Heart right ventricle (tissue), 16 donors: ENCODE results near the gene PSMD14. TPM values are rescaled to one million over a fixed set of nuclear protein-coding genes. Genes with fewer than 3 reads are reported as not detected.

Experiments used
- ATAC-seq, 8 donors: fragments of 200-7000 bp; cut with Tn5 transposase; one replicate each; pipeline ENCODE4 v1.9.1; 2020; ENCODE audit warnings: mild to moderate bottlenecking in 8 of 8, moderate library complexity in 8 of 8, moderate number of reproducible peaks in 1 of 8
- DNase-seq, 2 donors: peaks; one replicate each; pipeline ENCODE4 v3.0.0-alpha.2; 2020
- H3K27ac ChIP-seq, 10 donors: fragments of 200-600 bp; sonication (generic) in 2 of 10; one replicate each; pipeline versions ENCODE4 v1.5.0 to v1.8.0; 2020 to 2022; ENCODE audit warnings: mild to moderate bottlenecking in 3 of 10
- H3K27me3 ChIP-seq, 7 donors: fragments of 200-600 bp; one replicate each; pipeline ENCODE4 v1.8.0; 2021 to 2022; ENCODE audit warnings: mild to moderate bottlenecking in 2 of 7
- H3K36me3 ChIP-seq, 9 donors: fragments of 200-600 bp; sonication (generic) in 1 of 9; one replicate each; pipeline versions ENCODE4 v1.5.0 to v1.8.0; 2020 to 2022; ENCODE audit warnings: mild to moderate bottlenecking in 2 of 9
- H3K4me1 ChIP-seq, 9 donors: fragments of 200-600 bp; sonication (generic) in 1 of 9; one replicate each; pipeline versions ENCODE4 v1.5.0 to v1.8.0; 2020 to 2022; ENCODE audit warnings: mild to moderate bottlenecking in 4 of 9
- H3K4me3 ChIP-seq, 10 donors: fragments of 200-600 bp; sonication (generic) in 2 of 10; one replicate each; pipeline versions ENCODE4 v1.5.0 to v1.8.0; 2020 to 2022; ENCODE audit warnings: mild to moderate bottlenecking in 7 of 10, moderate library complexity in 2 of 10
- H3K9me3 ChIP-seq, 11 donors: fragments of 200-600 bp in 10 of 11; sonication (generic) in 2 of 11; one replicate each; pipeline versions ENCODE4 v1.5.0 to v1.8.0; 2013 to 2022; ENCODE audit warnings: mild to moderate bottlenecking in 2 of 11, control low read depth in 1 of 11, moderate library complexity in 1 of 11
- CTCF ChIP-seq, 9 donors: fragments of 200-600 bp; sonication (generic) in 2 of 9; IDR thresholded peaks; one replicate each; pipeline versions ENCODE4 v1.5.0 to v1.8.0; 2021 to 2022; ENCODE audit warnings: antibody characterized with exemption in 9 of 9, mild to moderate bottlenecking in 5 of 9, moderate library complexity in 1 of 9
- WGBS, 2 donors: extraction: QIAGEN DNeasy Blood & Tissue Kit; methylation state at CpG; one replicate each; pipeline ENCODE4 v1.1.7; 2013; ENCODE audit warnings: inconsistent platforms in 1 of 2; 5-methylcytosine and 5-hydroxymethylcytosine counted together
- intact Hi-C, 10 donors: fragments of 100-400 bp; cut with DNase I; formaldehyde crosslinking; loops; one replicate each; pipeline versions ENCODE4 v1.11.1 to v1.14.2; 2022
- polyA plus RNA-seq, 2 donors: library from polyadenylated mRNA; stranded (reverse); fragments of 200-250 nt; gene quantifications; one replicate each; pipeline ENCODE4 v1.2.3, GENCODE V29; 2013
- total RNA-seq, 10 donors: library from RNA; stranded (reverse); fragmentation: NEBNext Ultra II Directional in 3 of 10; extraction: Animal tissue kit (Norgen Biotek cat#: 25700) in 3 of 10; gene quantifications; one replicate each; pipeline versions ENCODE4 v1.2.1 to v1.2.4, GENCODE V29; 2021 to 2023
- donor health status: Arrhythmogenic right ventricular cardiomyopathy.
- donor health status: ischemic (EF 13 %, LVEDD 7.1; RV severe dilation, severe dysfunction).
- donor health status: healthy with polysubstance abuse.
- donor health status: DM: no; HTN: yes; CAD: no.
- donor health status: DM: no; HTN: no; CAD: no.
- donor health status: ischemic (EF 25% LVEDD 6.9; RV normal size, moderate dysfunction).
- donor health status: ischemic (EF 25% LVEDD 5.7; RV mildly dilated, moderate dysfunction).
- donor health status: healthy.
- donor health status: DM: yes; HTN: yes; CAD: no.
- donor health status: Ischemic cardiomyopathy.
- donor health status: ischemic (EF 35%, LVEDD 5.7; RV mildly dilated, moderate dysfunction).
- donor health status: nonischemic (EF 11% LVEDD 7.7; RV severe dilation, severe dysfunction).
- donor health status: DM: yes; HTN: yes; CAD: no.
- donor health status: PGD.
- donor health status: ischemic (EF 29% LVEDD 5.4; RV normal size, mild dysfunction).
- donor health status: nonischemic (EF 23%, LVEDD 6.1; RV moderate dilation, normal function).

Gene PSMD14
- total and polyA plus RNA-seq, 12 donors: 21.6 to 66.9 (median 44.4) TPM

DNA sequence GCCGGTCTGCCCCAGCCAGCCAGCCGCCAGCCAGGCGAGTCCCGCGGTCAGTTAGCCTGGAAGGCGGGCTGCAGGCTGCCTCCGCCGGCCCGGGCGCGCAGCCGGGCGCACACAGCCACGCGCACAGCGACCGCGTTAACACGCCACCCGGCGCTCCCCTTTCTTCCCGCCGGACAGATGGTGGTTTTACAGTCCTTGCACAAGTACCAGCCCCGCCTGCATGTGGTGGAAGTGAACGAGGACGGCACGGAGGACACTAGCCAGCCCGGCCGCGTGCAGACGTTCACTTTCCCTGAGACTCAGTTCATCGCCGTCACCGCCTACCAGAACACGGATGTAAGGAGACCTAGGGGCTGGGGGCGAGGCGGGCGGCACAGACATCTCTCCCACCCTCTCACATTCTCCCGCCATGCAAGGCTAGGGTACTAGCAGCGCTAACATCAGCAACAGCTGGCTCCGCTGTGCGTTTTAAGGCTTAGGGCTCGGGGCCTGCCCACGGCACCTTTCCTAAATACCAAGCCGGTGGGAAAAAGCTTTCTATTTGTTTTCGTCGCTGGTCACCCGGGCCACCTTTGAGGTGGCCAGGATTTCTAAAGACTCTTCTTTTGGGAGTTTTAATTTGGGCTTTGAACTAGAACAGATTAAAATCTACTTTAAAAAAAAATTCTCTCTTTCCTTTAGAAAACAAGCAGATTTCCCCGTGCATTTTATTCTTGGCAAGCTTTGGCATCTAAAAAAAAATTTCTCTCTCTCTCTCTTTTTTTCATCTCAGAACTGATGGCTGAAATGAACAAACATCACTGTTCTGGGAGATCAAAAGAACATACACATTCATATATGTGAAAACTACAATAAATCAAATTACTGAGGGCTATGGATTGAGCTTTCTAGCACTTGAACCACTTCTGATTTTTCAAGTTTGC, 110.8 kb downstream of the PSMD14 start:
- Histone ChIP-seq H3K4me3 (peak overlapping the region in 3 of 10 donors; percentile 8 to 25 (median 11)), H3K4me1 (peaks cover 7 to 55% (median 41%) of the 10 kb centered on the region in 9 donors), H3K36me3 (no peaks in the 10 kb centered on the region), H3K27ac (no peak overlapping the region), H3K9me3 (no peaks in the 10 kb centered on the region), H3K27me3 (peaks cover 20 to 100% (median 99%) of the 10 kb centered on the region in 7 donors)
- WGBS, 2 donors: 2 to 5% methylated on average over 49 of the region's 49 CpGs
- ATAC-seq (no peak), DNase-seq (peak in 1 of 2 donors; percentile 11)
- intact Hi-C loops: no loop called here
- no peak for TF ChIP-seq CTCF (IDR thresholded peaks at IDR 0.05)

- no peaks in the 10 kb centered on the region for H3K36me3 ChIP-seq
- peaks cover 5 to 51% (median 34%) of the 10 kb centered on the region in 9 donors for H3K4me1 ChIP-seq
- no peak overlapping the region for H3K4me3 ChIP-seq
- 50 to 70% methylated on average over 3 of the region's 3 CpGs for WGBS, 2 donors
- DNase-seq: no peak
- TF ChIP-seq CTCF (IDR thresholded peaks at IDR 0.05): no peak
- no peak for ATAC-seq
- no peak overlapping the region for H3K27ac ChIP-seq
- peaks cover 20 to 100% (median 100%) of the 10 kb centered on the region in 7 donors for H3K27me3 ChIP-seq
- no peaks in the 10 kb centered on the region for H3K9me3 ChIP-seq
- intact Hi-C loops: loop anchor here in 1 of 10 donors (10.0 kb wide), 1 partner anchor 705 kb away; no protein-coding TSS in a partner anchor
Measured at GRCh38 chr2:161419638-161420190, 111.5 kb downstream of the PSMD14 start.

DNA sequence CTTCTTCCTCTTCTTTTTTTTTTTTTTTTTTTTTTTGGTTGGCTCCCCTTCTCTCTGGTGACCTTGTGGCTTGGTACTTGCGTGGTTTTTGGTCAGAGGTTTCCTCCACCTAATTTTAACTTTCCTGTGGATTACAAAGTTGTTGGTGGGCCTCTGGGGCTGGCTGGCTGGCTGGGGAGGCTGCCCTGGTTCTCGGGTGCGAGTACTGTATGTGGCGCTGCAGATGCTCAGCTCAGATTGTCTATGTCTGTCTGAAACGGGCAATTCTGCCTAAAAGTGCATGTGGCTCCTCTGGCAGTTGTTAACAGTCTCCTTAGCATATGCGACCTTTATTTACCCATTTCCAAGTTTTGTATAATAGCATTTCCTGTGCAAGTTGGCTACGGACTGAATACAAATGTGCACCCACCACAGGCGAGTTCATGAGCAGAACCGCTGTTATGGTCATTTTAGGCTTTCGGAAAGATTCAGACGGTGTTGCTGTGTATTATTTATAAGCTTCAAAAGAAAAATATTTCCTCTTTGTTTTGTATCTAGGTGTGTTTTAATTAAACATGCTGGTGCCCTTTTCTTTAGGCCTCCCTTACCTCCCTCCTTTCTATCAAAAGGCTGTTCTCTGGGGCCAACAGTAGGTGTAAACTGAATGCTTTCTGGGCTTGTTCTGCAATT, 112.3 kb downstream of the PSMD14 start:
- TF ChIP-seq CTCF (IDR thresholded peaks at IDR 0.05): no peak
- DNase-seq (no peak), ATAC-seq (no peak)
- intact Hi-C loops: loop anchor here in 1 of 10 donors (10.0 kb wide), 1 partner anchor 704 kb away; no protein-coding TSS in a partner anchor
- H3K9me3 ChIP-seq: no peaks in the 10 kb centered on the region
- WGBS, 2 donors: 30 to 47% methylated on average over 11 of the region's 11 CpGs
- H3K27me3 ChIP-seq: peaks cover 20 to 100% (median 100%) of the 10 kb centered on the region in 7 donors
- H3K27ac ChIP-seq: no peak overlapping the region
- no peak overlapping the region for H3K4me3 ChIP-seq
- H3K36me3 ChIP-seq: no peaks in the 10 kb centered on the region
- peaks cover 0 to 42% (median 26%) of the 10 kb centered on the region in 9 donors for H3K4me1 ChIP-seq

- TF ChIP-seq CTCF (IDR thresholded peaks at IDR 0.05): no peak
- Histone ChIP-seq H3K27ac (no peak overlapping the region), H3K9me3 (no peaks in the 10 kb centered on the region), H3K4me1 (peaks cover 0 to 31% (median 22%) of the 10 kb centered on the region in 9 donors), H3K4me3 (no peak overlapping the region), H3K27me3 (peaks cover 21 to 100% (median 100%) of the 10 kb centered on the region in 7 donors), H3K36me3 (no peaks in the 10 kb centered on the region)
- DNase-seq: no peak
- intact Hi-C loops: loop anchor here in 1 of 10 donors (10.0 kb wide), 1 partner anchor 703 kb away; no protein-coding TSS in a partner anchor
- WGBS, 2 donors: 18 to 29% methylated on average over 2 of the region's 2 CpGs
- no peak for ATAC-seq
Measured at GRCh38 chr2:161421686-161422085, 113.5 kb downstream of the PSMD14 start.
